NCI-H510A (cell line): Measurements from ENCODE around the gene SLC26A6.
A peak's percentile ranks its signal among the peaks of the same experiment; 100 is the strongest.

Source experiments
- DNase-seq: peaks from one replicate; lab custom pipeline; 2025; lab: John Stamatoyannopoulos, UW

Gene SLC26A6

DNA sequence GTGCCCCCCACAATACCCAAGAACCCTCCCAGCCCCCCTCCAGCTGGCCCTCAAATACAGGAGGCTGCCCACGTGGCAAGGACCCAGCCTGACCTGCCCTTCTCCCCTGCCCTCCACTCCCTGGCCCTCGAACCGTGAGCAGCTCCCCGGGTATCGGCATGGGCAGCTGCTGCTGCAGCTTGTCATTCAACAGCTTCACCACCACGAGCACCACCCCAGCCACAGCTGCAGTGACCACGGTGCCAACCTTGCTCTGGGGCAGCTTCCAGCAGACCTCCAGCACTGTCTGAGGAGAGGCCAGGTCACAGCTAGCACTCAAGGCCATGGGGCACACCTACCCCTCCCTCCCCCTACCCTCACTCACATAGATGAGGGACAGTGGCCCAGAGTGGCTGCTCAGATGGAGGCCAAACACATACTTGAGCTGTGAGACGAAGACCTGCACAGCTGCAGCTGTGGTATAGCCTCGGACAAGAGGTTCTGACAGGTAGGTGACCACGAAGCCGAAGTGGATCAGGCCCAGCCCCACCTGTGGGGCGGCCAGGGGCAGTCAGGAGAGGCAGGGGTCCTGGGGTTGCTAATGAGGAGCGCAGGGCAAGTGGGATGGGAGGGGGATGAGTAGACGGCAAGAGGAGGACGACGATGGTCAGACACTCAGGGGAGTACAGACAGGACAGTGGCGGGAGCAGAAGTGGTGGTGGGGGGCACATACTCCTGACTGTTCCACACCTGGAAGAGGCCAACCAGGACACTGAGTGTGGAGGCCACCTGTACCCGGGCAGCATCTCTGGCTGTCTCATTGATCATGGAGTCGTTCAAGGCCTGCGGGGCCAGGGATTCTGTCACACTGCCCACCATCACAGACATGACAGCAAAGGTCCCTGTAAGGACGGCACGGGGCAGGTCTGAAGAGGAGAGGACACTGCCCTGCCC, 3.5 kb downstream of the SLC26A6 start:
- DNase-seq, result no peak

DNA sequence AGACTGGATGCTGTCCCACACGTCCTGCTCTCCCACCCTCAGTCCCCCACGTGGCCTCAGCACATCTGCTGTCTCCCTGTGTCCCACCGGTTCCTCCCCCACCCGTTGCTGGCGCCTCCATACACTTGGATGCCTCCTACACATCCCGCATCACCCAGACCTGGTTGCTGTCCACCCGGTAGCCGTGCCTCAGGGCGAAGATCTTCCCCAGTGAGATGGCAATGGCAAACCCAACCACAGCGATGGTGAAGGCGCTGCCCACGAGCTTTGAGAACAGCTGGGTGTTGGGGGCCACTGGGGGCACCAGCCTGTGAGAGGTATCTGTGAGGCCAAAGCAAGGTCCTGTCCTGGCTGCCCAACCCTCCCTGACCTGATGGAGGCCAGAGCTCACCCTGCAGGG, 4.4 kb downstream of the SLC26A6 start:
- DNase-seq, result no peak

DNA sequence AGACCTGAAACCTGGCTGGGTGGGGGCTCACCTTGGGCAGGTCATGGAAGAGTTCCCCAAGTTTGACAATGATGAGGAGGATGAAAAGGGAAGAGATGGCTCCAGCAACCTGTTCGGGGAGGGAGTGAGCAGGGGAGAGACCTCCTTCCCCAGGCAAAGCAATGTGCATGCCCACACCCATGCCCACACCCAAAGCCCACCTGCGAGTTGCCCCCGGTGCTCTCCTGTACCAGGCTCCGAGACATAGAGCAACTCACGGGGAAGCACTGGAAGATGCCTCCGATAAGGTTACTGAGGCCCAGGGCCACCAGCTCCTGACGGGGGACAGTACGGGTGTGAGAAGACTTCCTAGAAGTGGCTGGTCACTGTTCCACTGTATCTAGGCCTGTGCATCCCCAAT, 4.9 kb downstream of the SLC26A6 start:
- no peak for DNase-seq

DNA sequence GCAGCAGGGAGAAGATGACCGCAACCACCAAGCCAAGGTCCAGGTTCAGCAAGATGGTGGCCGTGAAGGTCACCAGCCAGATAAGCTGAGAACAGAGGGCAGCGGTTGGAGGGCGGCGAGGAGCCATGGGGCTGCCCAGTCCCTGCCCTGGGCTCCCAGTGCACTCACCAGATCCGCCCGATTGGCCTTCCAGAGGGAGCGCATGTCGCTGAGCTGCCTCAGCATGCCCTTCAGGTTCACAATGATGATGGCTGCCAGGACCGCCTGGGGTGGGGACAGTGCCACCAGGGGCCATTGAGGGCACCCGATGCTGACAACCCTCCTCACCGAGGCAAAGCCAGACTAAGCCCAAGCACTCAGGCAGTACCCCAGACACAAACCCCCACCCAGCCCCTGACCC, 5.4 kb downstream of the SLC26A6 start:
- DNase-seq, result no peak

DNA sequence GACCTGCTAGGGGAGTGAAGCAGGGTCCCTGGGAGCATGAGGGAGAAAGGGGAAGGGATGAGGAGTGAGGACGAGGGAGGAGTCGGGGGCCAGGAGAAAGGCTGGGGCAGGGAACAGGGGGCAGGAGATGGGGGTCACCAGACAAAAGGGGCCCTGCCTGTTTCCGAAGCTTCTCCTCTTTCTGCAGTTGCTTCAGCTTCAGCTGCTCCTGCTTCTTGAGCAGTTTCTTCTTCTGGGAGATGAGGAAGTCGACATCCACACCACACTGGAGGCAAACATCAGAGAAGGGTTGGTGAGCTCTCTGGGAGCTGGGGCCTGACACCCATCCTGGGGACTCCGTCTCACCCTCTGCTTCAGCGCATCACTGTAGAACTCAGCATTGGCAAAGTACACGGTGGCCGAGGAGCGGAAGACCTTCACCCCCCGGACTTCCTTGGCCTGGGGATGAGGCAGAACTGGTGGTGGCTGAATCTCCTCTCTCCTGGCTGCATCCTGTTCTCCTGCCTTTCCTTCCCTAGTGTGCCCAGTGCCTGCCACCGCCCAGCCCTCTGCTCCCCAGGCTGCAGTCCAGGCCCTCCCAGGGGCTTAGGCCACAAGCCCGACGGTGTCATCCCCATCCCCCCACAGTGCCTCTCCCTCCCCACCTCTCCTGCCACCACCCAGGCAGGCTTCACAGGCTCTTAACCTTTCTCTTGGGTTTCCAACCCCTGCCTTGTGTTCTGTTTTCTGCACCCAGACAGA, 6.8 kb downstream of the SLC26A6 start:
- DNase-seq, result no peak

DNA sequence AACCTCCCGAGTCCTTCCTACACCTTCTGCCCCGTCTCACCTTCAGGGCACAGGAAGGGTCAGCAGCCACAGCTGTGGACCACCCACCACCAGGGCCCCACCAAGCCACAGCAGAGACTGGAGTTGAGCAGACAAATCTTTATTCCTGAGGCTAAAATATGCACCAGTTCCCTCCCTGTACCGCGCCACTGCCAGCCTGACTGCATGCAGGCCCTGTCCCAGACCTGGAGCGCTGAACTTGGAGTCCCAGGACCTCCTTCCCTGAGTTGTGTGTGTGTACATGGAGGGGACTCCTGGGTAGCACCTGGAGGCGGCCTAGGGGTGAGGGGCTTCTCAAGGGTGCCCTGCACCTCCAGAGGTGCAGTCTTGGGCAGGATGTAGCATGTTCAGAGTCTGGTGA, 9.7 kb downstream of the SLC26A6 start:
- no peak for DNase-seq

DNA sequence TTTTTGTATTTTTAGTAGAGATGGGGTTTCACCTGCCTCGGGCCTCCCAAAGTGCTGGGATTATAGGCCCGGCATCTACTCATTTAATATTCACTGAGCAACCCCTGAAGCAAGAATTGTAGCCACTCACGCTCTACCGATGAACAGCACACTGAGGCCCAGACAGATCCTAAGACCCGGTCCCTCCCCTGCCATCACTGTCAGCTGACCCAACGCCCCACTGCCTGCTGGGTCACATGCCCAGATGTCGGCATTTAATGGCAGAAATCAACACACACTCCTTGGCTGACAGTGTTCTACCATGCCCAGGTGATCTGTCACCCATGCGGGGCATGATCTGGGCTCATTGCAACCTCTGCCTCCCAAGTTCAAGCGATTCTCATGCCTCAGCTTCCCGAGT, 10.5 kb downstream of the SLC26A6 start:
- DNase-seq, result no peak

DNA sequence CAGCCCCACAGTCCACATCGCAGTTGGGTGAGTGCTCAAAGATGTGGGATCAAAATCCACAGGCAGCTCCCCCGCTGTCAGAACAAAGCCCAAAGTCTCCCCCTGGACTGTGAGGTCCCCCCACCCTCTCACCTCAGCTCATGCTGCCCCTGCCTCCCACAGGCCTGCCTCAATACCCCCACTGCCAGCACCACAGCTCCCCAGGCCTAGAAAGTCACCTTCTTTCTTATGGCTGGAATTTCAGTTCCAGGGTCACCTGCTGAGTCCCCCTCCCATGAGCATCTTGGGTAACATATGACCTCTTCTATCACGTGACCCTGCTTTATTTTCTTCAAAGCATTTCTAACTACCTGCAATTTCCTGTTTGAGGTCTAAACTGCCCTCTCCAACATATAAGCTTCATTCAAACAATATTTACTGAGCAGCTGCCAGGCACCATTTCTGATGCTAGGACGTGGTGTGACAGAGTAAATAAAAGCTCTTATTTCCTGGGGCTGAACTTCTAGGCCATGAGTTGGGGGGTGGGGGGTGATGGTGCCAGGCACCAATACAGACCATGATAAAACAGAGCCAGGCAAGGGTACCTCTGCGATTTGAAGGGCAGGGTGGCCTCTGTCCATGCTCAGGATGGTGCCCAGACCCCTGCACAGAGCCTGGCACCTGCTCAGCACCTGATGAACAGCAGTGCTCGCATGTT, 11.3 kb downstream of the SLC26A6 start:
- DNase-seq, result peak; percentile 63

DNA sequence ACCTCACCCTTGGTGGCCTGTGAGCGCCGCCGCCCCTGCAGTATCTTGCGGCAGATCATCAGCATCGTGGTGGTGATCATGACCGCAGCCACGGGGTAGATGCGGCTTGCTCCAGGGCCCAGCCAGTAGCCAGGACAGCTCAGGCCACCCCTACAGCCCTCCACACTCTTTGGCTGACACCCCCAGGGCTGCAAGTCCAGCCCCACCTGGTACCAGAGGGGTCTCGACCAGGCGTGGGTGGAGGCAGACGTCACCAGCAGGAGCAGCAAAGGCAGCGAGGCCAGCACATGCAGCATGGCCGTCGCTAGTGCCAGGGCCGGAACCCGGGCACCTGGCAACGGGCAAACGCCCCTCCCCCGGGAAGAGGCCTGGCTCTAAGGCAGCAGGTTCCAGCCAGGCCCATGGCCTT, 13.8 kb downstream of the SLC26A6 start, which contains the start of gene TMEM89:
TMEM89 (minus strand) TSS at position 309 of the 409 bp plus-strand sequence; CDS start at position 296, 13 bp downstream.
- no peak for DNase-seq

DNA sequence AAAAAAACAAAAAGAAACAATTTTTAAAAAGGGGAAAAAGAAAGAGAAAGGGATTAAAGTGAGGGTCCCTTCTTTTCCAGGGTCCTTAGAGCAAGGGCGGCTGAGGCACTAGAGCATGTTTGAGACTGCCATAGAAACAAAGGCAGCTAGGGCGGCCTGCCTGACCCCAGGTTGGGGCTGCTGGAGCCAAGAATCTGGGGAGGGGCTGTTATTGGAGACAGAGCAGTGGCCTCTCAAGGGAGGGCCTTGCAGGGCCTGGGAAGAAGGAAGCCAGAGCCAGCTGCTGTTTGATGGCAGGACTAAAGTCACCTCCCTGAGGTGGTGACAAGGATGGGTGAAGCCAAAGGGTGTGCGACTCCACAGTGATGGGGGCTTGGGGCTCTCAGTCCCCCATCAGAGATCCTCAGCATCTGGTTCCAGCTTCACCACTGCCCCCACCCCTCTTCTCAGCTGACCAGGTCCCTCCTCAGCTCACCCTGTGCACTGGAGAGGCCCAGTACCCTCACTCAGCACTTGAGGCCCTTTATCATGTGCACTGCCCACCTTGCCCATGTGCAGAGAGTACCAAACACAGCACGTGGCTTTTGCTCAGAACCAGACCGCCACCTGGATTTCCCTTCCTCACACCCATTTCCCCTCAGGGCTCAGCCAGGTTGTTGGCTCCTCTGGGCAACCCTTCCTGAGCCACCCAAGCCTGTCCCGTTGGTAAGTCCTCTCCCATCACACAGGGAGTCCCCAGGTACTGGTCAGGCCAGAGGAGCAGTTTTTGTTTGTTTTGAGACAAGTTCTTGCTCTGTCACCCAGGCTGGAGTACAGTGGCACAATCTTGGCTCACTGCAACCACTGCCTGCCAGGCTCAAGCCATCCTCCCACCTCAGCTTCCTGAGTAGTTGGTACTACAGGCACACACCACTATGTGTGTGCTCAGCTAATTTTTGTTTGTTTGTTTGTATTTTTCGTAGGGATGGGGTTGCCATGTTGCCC, 15.4 kb downstream of the SLC26A6 start:
- no peak for DNase-seq

DNA sequence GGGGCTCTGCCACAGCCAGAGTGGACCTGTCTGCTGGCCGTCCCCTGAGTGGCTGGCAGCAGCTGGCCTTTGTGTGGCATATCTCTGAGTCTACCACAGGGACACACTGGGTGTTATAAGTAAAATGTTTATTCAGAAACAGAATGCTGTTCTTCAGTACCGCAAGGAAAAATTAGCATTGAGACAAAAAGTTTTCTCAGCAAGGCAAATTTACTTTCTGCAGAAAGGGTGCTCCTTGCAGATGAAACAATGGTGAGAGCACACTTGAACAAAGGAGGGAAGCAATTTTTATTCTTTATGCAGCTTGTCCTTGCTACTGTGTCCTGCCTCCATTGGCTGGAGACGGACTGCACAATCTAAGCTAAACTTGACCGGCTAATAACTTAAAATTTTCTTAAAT, 17.7 kb downstream of the SLC26A6 start:
- DNase-seq, result no peak

DNA sequence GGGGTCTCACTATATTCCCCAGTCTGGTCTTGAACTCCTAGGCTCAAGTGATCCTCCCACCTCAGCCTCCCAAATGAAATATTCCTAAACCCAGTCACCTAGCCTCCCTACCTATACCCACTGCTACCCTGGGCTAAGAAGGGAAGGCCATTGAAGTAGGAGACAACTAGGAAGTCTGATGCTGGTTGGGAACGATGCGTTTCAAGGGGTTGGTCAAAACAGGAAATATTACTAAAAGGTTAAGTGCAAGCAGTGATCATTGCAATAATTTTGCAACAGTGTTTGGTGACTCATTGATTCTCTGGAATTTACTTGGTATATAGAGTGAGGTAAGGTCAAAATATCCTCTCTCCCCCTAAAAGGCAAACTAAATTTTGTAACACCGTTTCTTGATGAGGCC, 21.2 kb downstream of the SLC26A6 start:
- DNase-seq, result no peak

DNA sequence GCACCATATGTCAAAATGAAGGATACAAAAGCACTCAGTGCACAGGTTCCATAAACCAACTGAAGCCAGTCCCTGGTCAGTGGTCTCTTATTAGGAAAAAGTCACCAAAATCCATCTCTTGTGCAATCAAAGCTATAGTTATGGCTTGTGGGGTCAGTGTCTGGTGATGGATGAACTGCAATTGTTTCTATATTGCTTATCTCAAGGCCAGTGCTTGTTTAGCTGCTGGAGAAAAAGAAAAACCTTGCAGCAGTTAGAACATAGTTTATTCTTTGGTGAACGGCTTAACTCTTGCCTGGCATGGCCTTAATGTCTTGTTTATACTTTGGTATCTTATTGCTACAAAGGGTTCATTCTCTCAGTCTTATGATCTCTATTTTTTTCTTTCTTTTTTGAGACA, 23.0 kb downstream of the SLC26A6 start:
- no peak for DNase-seq

DNA sequence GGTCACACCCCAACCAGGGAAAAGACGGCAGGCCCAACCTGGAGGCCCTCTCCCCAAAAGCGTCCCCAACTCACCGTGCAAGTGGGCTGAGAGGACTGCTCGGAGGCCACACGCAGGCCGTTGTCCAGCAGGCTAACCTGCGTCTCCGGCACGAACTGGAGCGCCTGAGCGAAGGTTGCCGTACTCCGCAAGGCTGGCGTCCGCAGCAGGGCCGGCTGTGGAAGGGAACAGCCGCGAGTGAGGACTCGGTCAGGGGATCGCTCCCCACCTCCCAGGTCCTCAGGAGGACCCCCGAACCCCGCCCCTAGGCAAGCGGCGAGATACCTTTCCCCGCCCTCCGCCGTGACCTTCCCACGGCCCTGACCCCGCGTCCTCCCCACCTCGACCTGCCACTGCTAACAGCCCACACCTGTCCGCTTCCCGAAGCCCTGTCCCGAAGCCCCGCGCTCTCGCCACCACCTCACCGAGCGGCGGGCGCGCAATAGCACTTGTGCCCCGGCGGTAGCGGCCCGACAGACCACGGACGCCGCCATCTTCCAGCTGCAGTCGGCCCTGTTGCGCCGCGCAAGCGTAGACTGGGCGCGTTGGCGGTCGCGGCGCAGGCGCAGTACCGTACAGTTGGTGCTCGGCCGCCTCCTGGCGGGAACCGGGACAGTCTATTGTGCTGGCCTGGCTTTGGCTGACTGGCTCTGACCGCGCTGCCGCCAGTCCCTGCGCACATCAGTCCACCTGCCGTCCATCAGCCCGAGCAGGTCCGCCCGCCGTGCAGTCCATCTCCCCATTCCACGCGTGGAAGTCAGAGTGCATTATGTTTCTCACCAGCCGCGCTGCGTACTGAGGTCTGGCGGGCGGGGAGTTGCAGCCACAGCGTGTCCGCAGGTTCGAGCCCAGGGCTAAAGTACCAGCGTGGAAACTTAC, 25.9 kb downstream of the SLC26A6 start, which contains the start of gene UQCRC1:
UQCRC1 (minus strand) TSS at position 559 of the 918 bp plus-strand sequence; CDS start at position 533, 26 bp downstream.
- DNase-seq, result peak; percentile 72

DNA sequence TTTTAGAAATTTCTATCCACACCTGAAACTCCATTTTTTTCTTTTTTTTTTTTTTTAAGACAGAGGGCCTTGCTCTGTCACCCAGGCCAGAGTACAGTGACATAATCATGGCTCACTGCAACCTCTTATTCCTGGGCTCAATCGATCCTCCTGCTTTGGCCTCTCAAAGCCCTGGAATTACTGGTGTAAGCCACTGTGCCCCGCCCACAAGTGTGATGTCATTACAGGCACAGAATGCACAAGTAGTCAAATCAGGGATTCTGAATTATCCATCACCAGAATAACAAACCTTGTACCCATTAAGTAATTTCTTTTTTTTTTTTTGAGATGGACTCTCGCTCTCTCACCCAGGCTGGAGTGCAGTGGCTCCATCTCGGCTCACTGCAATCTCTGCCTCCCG, 27.7 kb downstream of the SLC26A6 start:
- no peak for DNase-seq

DNA sequence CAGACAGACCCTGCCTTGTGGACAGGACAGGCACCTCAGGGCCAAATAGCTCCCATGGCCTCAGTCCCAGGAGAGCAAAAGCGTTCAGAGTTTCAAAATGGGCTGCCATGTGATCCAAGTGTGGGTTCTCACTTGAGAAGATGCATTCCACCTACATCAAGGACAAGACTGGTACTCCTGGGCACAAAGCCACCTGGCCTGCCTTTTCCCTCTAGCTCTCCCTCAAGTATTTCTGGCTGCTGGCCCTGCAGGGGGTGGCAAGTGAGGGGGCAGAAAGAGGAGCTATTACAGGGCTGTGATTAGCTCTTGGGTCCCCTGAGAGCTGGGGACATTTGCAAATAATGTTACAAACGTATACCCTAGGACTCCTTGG, 33.7 kb downstream of the SLC26A6 start:
- no peak for DNase-seq

DNA sequence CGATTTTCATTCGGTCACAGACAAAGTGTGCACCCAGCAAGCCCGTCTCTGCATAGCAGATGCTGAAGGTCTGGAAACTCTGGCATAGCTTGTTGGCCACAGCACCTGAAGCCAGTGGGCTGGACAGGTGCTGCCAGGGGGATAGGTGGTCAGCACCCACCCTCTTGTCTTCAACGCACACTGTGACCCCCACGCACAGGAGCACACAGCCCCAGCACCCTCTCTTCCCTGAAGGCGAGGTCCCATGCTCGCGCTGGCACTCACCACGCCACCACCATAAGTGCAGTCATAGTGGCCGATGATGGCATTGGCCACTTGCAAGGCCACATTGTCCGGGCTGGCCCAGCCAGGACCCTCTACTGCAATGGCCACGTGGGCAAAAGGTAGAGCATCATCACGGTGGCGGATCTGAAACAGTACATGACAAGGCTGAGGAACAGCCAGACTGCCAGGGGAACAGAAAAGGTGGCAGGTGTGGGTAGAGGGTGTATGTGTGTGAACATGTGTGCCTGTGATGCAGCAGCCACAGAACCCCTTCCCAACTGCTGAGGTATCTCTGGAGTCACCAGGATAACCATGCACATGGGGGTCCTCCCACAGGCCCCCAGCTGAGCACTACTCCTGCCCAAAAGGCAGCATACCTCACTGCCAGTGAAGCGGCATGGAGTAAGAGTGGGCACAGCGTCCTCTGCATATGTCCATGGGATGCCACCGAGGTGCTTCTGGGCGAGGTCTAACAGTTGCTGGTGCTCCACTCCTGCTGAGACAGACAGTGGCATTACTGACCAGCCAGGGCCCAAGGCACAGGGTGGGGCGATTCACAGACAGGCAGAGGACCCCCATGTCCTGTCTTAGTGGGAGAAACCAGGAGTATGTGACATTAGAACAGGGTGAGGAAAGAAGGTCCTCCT, 34.3 kb downstream of the SLC26A6 start:
- no peak for DNase-seq

DNA sequence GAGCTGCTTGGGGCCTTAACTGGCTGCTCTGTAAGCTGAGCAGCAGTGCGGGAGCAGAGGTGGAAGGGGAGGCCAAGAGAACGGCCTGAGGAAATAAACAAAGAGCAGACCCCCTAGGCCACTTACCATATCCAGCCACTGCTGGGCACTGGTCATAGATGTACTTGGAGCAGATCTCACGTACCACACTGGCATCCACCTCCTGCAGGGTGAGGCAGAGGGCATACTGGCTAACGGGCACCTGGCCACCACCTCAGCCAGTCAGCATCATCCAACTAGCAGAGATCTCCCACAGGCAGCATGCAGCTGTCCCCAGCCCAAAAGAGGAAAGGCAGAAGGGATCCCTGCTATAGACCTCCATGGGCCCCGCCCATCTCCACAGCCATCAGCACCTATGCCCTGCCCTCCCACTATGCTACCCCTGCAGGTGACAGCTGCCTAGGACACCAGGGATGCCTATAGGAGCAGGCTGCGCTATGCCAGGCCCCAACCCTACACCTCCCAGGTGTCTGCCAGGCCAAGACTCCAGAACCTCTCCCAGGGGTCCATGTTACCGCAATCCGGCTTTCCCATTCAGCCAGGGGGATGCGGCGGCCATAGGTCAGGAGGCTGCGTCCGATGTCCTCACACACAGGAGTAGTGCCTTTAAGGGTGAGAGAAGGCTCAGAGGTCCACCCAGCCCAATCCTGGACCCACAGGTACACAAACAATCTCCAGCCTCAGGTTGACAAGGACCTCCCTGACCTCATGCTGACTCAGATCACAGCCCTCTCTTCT, 35.6 kb downstream of the SLC26A6 start:
- DNase-seq, result no peak
